HG03521 (cell line): ENCODE data around the gene SCMH1.

Experiments
- ATAC-seq: cut with Tn5 transposase; IDR thresholded peaks from one replicate; pipeline ENCODE4 v1.9.1; 2021; ENCODE audit warnings: mild to moderate bottlenecking, moderate library complexity; ENCODE audit not compliant: unreplicated experiment

The SCMH1 gene

GRCh38 chr1:40981691-40982448, 260.2 kb downstream of the SCMH1 start:
- no peak for ATAC-seq

GRCh38 chr1:40980453-40981121, 261.5 kb downstream of the SCMH1 start:
- no peak for ATAC-seq

- ATAC-seq: peak; percentile 17
Measured at GRCh38 chr1:40980068-40980452, 262.0 kb downstream of the SCMH1 start.

GRCh38 chr1:40979241-40980067, 262.7 kb downstream of the SCMH1 start, which contains the start of gene CTPS1:
CTPS1 (plus strand) TSS chr1:40979696; CDS start chr1:40983291, 3,595 bp downstream.
- peak; percentile 89 for ATAC-seq

- no peak for ATAC-seq
Measured at GRCh38 chr1:40978886-40979240, 263.2 kb downstream of the SCMH1 start.

GRCh38 chr1:40977716-40978115, 264.4 kb downstream of the SCMH1 start:
- ATAC-seq: no peak
